ENCODE data around the gene HTT. TPM values are rescaled to one million over a fixed set of nuclear protein-coding genes. Genes with fewer than 3 reads are reported as not detected.

HTT gene
- total RNA-seq, 1 experiment from 2014 or later = 85.4 TPM

DNA sequence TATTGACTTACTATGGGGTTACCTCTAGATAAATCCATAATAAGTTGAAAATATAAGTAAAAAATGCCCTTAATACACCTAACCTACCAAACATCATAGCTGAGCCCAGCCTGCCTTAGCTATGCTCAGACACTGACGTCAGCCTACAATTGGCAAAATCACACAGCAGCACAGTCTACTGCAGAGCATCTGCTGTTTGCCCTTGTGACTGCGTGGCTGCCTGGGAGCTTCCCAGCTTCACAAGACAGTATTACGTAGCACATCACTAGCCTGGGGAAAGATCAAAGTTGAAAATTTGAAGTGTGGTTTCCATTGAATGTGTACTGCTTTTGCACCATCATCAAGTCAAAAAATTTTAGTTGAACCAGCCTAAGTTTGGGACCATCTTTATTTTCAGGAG is 8.9 kb upstream of the HTT start:
- ATAC-seq (no peak), DNase-seq (ENCODE audit: low spot score) (no peak)
- TF ChIP-seq SMAD4 (CRISPR knock-in tag; IDR thresholded peaks at IDR 0.05) (no peak), ZNF232 (CRISPR knock-in tag; IDR thresholded peaks at IDR 0.05) (no peak), NFYB (CRISPR knock-in tag; conservative IDR thresholded peaks at IDR 0.05; ENCODE audit: low read depth) (no peak), SMAD3 (CRISPR knock-in tag; IDR thresholded peaks at IDR 0.05; ENCODE audit: borderline replicate concordance) (no peak), NR3C1 (CRISPR knock-in tag; conservative IDR thresholded peaks at IDR 0.05; ENCODE audit: low read depth) (no peak)
- POLR2A ChIA-PET = no interaction called here
- H3K27me3 Mint-ChIP-seq (ENCODE audit: low read depth) = peaks cover 12% of the 10 kb centered on the region
- no peak overlapping the region for H3K4me3 Mint-ChIP-seq
- no peak overlapping the region for H3K27ac Mint-ChIP-seq
- no peaks in the 10 kb centered on the region for H3K36me3 Mint-ChIP-seq
- peaks cover 4% of the 10 kb centered on the region; the same call in 1 of the 2 replicates for H3K4me1 Mint-ChIP-seq
- peaks cover 13% of the 10 kb centered on the region for H3K9me3 Mint-ChIP-seq
- CTCF ChIA-PET = no interaction called here

DNA sequence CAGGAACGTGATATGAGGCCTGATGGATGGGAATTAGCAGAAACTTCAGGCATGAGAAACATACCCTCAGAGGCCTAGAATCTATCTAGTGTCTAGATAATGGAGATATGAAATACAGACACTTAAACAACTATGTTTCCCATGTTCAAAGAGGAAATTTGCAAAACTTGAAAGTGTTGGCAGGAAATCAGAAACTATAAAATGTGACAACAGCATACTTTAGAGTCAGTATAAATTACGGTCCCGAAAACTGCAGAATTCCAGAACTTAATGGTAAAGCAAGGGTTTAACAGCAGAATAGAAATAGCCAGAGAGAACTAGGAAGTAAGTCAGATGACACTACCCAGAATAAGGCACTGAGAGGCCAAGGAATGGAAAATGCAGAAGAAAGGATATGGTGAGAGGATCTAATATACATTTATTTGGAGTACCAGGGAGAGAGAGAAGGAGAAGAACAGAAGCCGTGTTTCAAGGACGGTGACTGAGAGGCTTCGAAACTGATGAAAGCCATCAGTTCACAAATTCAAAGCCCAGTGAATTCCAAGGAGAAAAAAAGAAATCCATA is 7.6 kb upstream of the HTT start:
- ATAC-seq = no peak
- ChIA-PET POLR2A (no interaction called here), CTCF (no interaction called here)
- DNase-seq (ENCODE audit: low spot score) = no peak
- Mint-ChIP-seq H3K27me3 (ENCODE audit: low read depth) (peaks cover 12% of the 10 kb centered on the region), H3K27ac (no peak overlapping the region), H3K9me3 (peaks cover 9% of the 10 kb centered on the region; the same call in 1 of the 2 replicates), H3K4me3 (no peak overlapping the region), H3K4me1 (peaks cover 4% of the 10 kb centered on the region; the same call in 1 of the 2 replicates), H3K36me3 (no peaks in the 10 kb centered on the region)
- TF ChIP-seq TEAD4 (CRISPR knock-in tag; IDR thresholded peaks at IDR 0.05) (no peak), ZNF416 (CRISPR knock-in tag; IDR thresholded peaks at IDR 0.05) (no peak), NFATC4 (CRISPR knock-in tag; IDR thresholded peaks at IDR 0.05) (no peak), EMX1 (CRISPR knock-in tag; IDR thresholded peaks at IDR 0.05) (no peak)

DNA sequence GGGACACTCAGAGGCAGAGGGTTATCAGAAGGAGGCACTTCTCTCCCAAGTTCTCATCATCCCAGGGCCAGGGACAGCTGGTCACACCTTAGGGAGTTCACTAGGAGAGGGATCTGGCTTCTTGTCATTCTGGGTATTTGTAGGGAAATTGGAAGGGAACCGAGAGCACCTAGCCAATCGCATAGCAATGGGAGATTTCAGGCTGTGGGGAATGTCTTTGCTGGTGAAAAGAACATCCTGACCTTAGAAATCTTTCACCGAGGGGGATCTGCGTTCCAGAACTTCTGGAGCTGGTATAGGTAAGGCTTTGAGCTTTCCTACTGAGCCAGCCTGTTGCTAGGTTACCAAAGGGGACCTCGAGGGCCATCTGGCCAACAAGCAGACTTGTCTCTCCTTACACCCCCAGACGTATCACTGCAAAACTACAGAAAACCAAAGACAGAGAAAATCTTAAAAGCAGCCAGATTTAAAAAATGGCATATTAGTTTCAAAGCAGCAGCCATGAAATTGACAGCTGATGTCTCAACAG is 6.9 kb upstream of the HTT start:
- peaks cover 8% of the 10 kb centered on the region for H3K27me3 Mint-ChIP-seq (ENCODE audit: low read depth)
- no peak for DNase-seq (ENCODE audit: low spot score)
- ATAC-seq = no peak
- no peak overlapping the region for H3K4me3 Mint-ChIP-seq
- ChIA-PET CTCF (interaction anchor here (1.0 kb wide), 1 partner anchor 14 kb away, joined by 3 read pairs; no protein-coding TSS in a partner anchor), POLR2A (no interaction called here)
- H3K9me3 Mint-ChIP-seq = peaks cover 9% of the 10 kb centered on the region; the same call in 1 of the 2 replicates
- peaks cover 4% of the 10 kb centered on the region; the same call in 1 of the 2 replicates for H3K4me1 Mint-ChIP-seq
- no peaks in the 10 kb centered on the region for H3K36me3 Mint-ChIP-seq
- TF ChIP-seq NR1H2 (CRISPR knock-in tag; IDR thresholded peaks at IDR 0.05) = no peak
- H3K27ac Mint-ChIP-seq = no peak overlapping the region

DNA sequence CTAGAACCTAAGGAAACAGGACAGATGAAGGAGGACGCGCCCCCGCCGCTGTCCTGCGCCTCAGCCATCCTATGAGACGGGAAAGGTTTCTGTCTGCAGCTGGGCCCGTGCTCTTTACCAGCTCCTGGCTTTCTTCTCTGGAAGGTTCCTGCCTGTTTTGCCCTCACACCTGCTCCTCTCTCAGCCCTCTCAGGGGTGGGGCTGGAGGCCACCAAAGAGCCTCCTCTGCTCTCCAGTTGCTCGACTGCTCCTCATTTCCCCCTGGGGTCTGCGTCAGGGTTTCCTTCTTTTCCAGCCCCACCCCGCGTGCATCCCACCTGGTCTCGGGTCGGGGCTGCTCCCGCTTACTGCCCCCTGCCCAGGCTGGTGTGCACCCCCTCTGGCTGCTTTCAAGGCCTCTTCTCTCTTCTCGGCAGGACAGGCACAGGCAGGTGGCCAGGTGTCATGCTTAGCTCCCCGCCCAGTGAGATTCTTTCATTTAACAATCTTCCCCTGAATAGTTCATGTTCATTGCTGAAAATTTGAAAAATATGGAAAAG is 4.8 kb upstream of the HTT start:
- POLR2A ChIA-PET = no interaction called here
- Mint-ChIP-seq H3K27me3 (ENCODE audit: low read depth) (peaks cover 4% of the 10 kb centered on the region; the same call in 1 of the 2 replicates), H3K4me3 (no peak overlapping the region), H3K4me1 (peaks cover 4% of the 10 kb centered on the region; the same call in 1 of the 2 replicates), H3K9me3 (peaks cover 9% of the 10 kb centered on the region; the same call in 1 of the 2 replicates), H3K27ac (peak overlapping the region; percentile 25; the same call in 1 of the 2 replicates), H3K36me3 (no peaks in the 10 kb centered on the region)
- ATAC-seq (no peak), DNase-seq (ENCODE audit: low spot score) (no peak)
- CTCF ChIA-PET = no interaction called here
- no peak for TF ChIP-seq ZNF317 (CRISPR knock-in tag; IDR thresholded peaks at IDR 0.05; ENCODE audit: borderline replicate concordance, low read depth)
- TF ChIP-seq, protein P1, sequence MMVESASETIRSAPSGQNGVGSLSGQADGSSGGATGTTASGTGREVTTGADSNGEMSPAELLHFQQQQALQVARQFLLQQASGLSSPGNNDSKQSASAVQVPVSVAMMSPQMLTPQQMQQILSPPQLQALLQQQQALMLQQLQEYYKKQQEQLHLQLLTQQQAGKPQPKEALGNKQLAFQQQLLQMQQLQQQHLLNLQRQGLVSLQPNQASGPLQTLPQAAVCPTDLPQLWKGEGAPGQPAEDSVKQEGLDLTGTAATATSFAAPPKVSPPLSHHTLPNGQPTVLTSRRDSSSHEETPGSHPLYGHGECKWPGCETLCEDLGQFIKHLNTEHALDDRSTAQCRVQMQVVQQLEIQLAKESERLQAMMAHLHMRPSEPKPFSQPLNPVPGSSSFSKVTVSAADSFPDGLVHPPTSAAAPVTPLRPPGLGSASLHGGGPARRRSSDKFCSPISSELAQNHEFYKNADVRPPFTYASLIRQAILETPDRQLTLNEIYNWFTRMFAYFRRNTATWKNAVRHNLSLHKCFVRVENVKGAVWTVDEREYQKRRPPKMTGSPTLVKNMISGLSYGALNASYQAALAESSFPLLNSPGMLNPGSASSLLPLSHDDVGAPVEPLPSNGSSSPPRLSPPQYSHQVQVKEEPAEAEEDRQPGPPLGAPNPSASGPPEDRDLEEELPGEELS (CRISPR knock-in tag; IDR thresholded peaks at IDR 0.05) = no peak
- TF ChIP-seq, protein P2, sequence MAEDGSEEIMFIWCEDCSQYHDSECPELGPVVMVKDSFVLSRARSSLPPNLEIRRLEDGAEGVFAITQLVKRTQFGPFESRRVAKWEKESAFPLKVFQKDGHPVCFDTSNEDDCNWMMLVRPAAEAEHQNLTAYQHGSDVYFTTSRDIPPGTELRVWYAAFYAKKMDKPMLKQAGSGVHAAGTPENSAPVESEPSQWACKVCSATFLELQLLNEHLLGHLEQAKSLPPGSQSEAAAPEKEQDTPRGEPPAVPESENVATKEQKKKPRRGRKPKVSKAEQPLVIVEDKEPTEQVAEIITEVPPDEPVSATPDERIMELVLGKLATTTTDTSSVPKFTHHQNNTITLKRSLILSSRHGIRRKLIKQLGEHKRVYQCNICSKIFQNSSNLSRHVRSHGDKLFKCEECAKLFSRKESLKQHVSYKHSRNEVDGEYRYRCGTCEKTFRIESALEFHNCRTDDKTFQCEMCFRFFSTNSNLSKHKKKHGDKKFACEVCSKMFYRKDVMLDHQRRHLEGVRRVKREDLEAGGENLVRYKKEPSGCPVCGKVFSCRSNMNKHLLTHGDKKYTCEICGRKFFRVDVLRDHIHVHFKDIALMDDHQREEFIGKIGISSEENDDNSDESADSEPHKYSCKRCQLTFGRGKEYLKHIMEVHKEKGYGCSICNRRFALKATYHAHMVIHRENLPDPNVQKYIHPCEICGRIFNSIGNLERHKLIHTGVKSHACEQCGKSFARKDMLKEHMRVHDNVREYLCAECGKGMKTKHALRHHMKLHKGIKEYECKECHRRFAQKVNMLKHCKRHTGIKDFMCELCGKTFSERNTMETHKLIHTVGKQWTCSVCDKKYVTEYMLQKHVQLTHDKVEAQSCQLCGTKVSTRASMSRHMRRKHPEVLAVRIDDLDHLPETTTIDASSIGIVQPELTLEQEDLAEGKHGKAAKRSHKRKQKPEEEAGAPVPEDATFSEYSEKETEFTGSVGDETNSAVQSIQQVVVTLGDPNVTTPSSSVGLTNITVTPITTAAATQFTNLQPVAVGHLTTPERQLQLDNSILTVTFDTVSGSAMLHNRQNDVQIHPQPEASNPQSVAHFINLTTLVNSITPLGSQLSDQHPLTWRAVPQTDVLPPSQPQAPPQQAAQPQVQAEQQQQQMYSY (CRISPR knock-in tag; IDR thresholded peaks at IDR 0.05) = no peak
- no peak for TF ChIP-seq GTF2I (CRISPR knock-in tag; conservative IDR thresholded peaks at IDR 0.05)
- TF ChIP-seq, protein P3, sequence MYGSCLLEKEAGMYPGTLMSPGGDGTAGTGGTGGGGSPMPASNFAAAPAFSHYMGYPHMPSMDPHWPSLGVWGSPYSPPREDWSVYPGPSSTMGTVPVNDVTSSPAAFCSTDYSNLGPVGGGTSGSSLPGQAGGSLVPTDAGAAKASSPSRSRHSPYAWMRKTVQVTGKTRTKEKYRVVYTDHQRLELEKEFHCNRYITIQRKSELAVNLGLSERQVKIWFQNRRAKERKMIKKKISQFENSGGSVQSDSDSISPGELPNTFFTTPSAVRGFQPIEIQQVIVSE (CRISPR knock-in tag; IDR thresholded peaks at IDR 0.05; ENCODE audit: borderline replicate concordance) = no peak
- TF ChIP-seq OVOL2 (CRISPR knock-in tag; IDR thresholded peaks at IDR 0.05; ENCODE audit: borderline replicate concordance) = no peak
- TF ChIP-seq, protein P4, sequence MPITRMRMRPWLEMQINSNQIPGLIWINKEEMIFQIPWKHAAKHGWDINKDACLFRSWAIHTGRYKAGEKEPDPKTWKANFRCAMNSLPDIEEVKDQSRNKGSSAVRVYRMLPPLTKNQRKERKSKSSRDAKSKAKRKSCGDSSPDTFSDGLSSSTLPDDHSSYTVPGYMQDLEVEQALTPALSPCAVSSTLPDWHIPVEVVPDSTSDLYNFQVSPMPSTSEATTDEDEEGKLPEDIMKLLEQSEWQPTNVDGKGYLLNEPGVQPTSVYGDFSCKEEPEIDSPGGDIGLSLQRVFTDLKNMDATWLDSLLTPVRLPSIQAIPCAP (CRISPR knock-in tag; IDR thresholded peaks at IDR 0.05) = no peak
- no peak for TF ChIP-seq CREM (CRISPR knock-in tag; IDR thresholded peaks at IDR 0.05)
- no peak for TF ChIP-seq IRF2 (CRISPR knock-in tag; IDR thresholded peaks at IDR 0.05; ENCODE audit: borderline replicate concordance, low read depth)

Measured in WTC11 (cell line).